Transverse colon (tissue), 4 donors: ENCODE data around the gene RHBDL2. TPM values are rescaled to one million over a fixed set of nuclear protein-coding genes. Genes with fewer than 3 reads are reported as not detected.
"Not testable (repeated sequence)": the region's sequence is repeated elsewhere in the genome, so short reads cannot be mapped to it uniquely, and the experiment has no call there.

Source experiments
- DNase-seq: peaks from one replicate; pipeline ENCODE4 v3.0.0-alpha.2; 2019
- H3K27ac ChIP-seq, 4 donors: fragments of 200-600 bp; sonication (generic); 2 replicates each; pipeline ENCODE4 v1.5.1; 2016 to 2018; ENCODE audit warnings: inconsistent platforms in 4 of 4
- H3K27me3 ChIP-seq: fragments of 200-600 bp; sonication (generic); 2 replicates; pipeline ENCODE4 v1.5.1; 2017; ENCODE audit warnings: inconsistent platforms
- H3K36me3 ChIP-seq, 4 donors: fragments of 200-600 bp; sonication (generic); 2 replicates each; pipeline ENCODE4 v1.5.1; 2017 to 2019; ENCODE audit warnings: inconsistent platforms in 4 of 4
- H3K4me1 ChIP-seq, 4 donors: fragments of 200-600 bp; sonication (generic); 2 replicates each; pipeline ENCODE4 v1.5.1; 2017 to 2020; ENCODE audit warnings: inconsistent platforms in 4 of 4
- H3K4me3 ChIP-seq, 4 donors: fragments of 200-600 bp; sonication (generic); 1 replicate in 1 of 4; 2 replicates in 3 of 4; pipeline versions ENCODE4 v1.5.1 to v1.6.1; 2017 to 2019; ENCODE audit warnings: inconsistent platforms in 4 of 4
- H3K9me3 ChIP-seq, 2 donors: fragments of 200-600 bp; sonication (generic); 2 replicates each; pipeline ENCODE4 v1.5.1; 2017 to 2019; ENCODE audit warnings: inconsistent platforms in 2 of 2
- EP300 ChIP-seq: sonication (generic); formaldehyde crosslinking; IDR thresholded peaks from one replicate; pipeline ENCODE4 v1.6.1; 2017; ENCODE audit warnings: antibody characterized with exemption, low read depth
- POLR2A ChIP-seq: fragments of 450-650 bp; IDR thresholded peaks from one replicate; pipeline ENCODE4 v1.6.1; 2016; ENCODE audit warnings: antibody characterized with exemption, mild to moderate bottlenecking, moderate library complexity
- POLR2AphosphoS5 ChIP-seq, 3 donors: sonication (generic); formaldehyde crosslinking; IDR thresholded peaks; one replicate each; pipeline ENCODE4 v1.6.1; 2016; ENCODE audit warnings: antibody characterized with exemption in 3 of 3
- WGBS, 2 donors: methylation state at CpG; one replicate each; pipeline ENCODE4 v1.1.5; 2018; ENCODE audit warnings: low coverage in 1 of 2; 5-methylcytosine and 5-hydroxymethylcytosine counted together
- in situ Hi-C, 4 donors: fragments of 200-750 bp; cut with MboI; loops; one replicate each; pipeline versions ENCODE4 v1.15.0 to v1.15.1; 2017; ENCODE audit warnings: low sequenced_read_pairs in 3 of 4, low pct_ligation_motif_present in 1 of 4, low pct_unique_long_range_greater_than_20kb in 1 of 4
- intact Hi-C: fragments of 100-400 bp; cut with DNase I; formaldehyde crosslinking; loops from one replicate; pipeline ENCODE4 v1.15.1; 2023; ENCODE audit warnings: low total_unique reads
- total RNA-seq, 4 donors: library from RNA; depleted of rRNA; stranded (reverse); fragments of >200 nt; gene quantifications; one replicate each; pipeline ENCODE4 v1.1.0, GENCODE V29; 2016
- TF ChIP-seq, protein P1 (sequence below), 5 experiments: fragments of 200-600 bp in 3 of 5; fragments of 450-650 bp in 2 of 5; sonication (generic) in 3 of 5; IDR thresholded peaks; 1 replicate in 2 of 5; 2 replicates in 3 of 5; pipeline ENCODE4 v1.5.1; 2016 to 2017; ENCODE audit warnings: antibody characterized with exemption in 5 of 5, inconsistent platforms in 3 of 5, mild to moderate bottlenecking in 2 of 5, moderate library complexity in 1 of 5

Gene RHBDL2
- total RNA-seq, 4 donors from 2014 or later = 3.7 to 22.5 (median 17.6) TPM

- no peak overlapping the region for H3K27ac ChIP-seq
- H3K9me3 ChIP-seq = no peaks in the 10 kb centered on the region
- TF ChIP-seq, protein P1, sequence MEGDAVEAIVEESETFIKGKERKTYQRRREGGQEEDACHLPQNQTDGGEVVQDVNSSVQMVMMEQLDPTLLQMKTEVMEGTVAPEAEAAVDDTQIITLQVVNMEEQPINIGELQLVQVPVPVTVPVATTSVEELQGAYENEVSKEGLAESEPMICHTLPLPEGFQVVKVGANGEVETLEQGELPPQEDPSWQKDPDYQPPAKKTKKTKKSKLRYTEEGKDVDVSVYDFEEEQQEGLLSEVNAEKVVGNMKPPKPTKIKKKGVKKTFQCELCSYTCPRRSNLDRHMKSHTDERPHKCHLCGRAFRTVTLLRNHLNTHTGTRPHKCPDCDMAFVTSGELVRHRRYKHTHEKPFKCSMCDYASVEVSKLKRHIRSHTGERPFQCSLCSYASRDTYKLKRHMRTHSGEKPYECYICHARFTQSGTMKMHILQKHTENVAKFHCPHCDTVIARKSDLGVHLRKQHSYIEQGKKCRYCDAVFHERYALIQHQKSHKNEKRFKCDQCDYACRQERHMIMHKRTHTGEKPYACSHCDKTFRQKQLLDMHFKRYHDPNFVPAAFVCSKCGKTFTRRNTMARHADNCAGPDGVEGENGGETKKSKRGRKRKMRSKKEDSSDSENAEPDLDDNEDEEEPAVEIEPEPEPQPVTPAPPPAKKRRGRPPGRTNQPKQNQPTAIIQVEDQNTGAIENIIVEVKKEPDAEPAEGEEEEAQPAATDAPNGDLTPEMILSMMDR (IDR thresholded peaks at IDR 0.05) = no peak
- no peak for TF ChIP-seq EP300
- no peak for TF ChIP-seq POLR2A
- no peak for TF ChIP-seq POLR2AphosphoS5 (IDR thresholded peaks at IDR 0.05)
- H3K36me3 ChIP-seq = peaks cover 0 to 72% (median 26%) of the 10 kb centered on the region in 4 donors
- no peaks in the 10 kb centered on the region for H3K27me3 ChIP-seq
- H3K4me1 ChIP-seq = no peaks in the 10 kb centered on the region
- intact Hi-C loops = no loop called here
- 67 to 73% methylated on average over 1 of the region's 1 CpG for WGBS, 2 donors
- no peak overlapping the region for H3K4me3 ChIP-seq
- DNase-seq = no peak
- in situ Hi-C loops = loop anchor here in 1 of 4 donors (25.0 kb wide), 1 partner anchor 811 kb away; the partner anchor contains the start of gene POU3F1
Observed at GRCh38 chr1:38848071-38848470, 93.6 kb downstream of the RHBDL2 start.

- no peak overlapping the region for H3K27ac ChIP-seq
- 86 to 87% methylated on average over 3 of the region's 3 CpGs for WGBS, 2 donors
- no peaks in the 10 kb centered on the region for H3K9me3 ChIP-seq
- in situ Hi-C loops = loop anchor here in 1 of 4 donors (25.0 kb wide), 1 partner anchor 809 kb away; the partner anchor contains the start of gene POU3F1
- H3K4me1 ChIP-seq = no peaks in the 10 kb centered on the region
- intact Hi-C loops = no loop called here
- no peak overlapping the region for H3K4me3 ChIP-seq
- H3K36me3 ChIP-seq = peaks cover 0 to 63% (median 23%) of the 10 kb centered on the region in 4 donors
- DNase-seq = no peak
- no peaks in the 10 kb centered on the region for H3K27me3 ChIP-seq
- TF ChIP-seq, protein P1 (IDR thresholded peaks at IDR 0.05) = no peak
- TF ChIP-seq POLR2AphosphoS5 (IDR thresholded peaks at IDR 0.05) (no peak), EP300 (no peak), POLR2A (no peak)
Observed at GRCh38 chr1:38846210-38846609, 95.4 kb downstream of the RHBDL2 start.

GRCh38 chr1:38845088-38845487 is 96.5 kb downstream of the RHBDL2 start:
- H3K27ac ChIP-seq, DNase-seq, H3K27me3 ChIP-seq, H3K4me1 ChIP-seq, H3K4me3 ChIP-seq, intact Hi-C loops, H3K9me3 ChIP-seq: not testable (repeated sequence)
- 97% methylated on average over 3 of the region's 3 CpGs; no CpG with 5 or more reads in 1 of the 2 donors for WGBS, 2 donors
- in situ Hi-C loops = loop anchor here in 1 of 4 donors (25.0 kb wide), 1 partner anchor 808 kb away; the partner anchor contains the start of gene POU3F1
- H3K36me3 ChIP-seq = peaks cover 0 to 52% (median 19%) of the 10 kb centered on the region in 4 donors

DNA sequence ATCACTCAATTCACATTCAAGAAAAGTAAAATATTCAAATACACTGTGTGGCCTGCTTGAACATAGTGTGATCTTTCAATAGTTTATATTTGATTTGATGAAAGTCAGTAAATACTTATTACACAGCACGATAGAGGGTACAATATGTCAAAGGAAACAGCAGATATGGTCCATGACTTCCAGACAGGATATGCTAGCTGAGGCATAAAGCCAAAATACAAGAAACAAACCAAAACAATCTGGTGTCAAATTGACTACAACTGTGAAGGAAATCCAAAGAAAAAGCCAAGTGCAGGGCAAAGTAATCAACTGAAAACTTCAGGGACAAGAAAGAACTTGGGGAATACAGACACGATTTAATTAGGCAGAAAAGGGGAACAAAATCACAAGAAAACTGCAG is 101.3 kb downstream of the RHBDL2 start:
- Histone ChIP-seq H3K36me3 (peaks cover 0 to 38% (median 18%) of the 10 kb centered on the region in 4 donors), H3K27ac (no peak overlapping the region), H3K9me3 (no peaks in the 10 kb centered on the region), H3K4me3 (no peak overlapping the region), H3K27me3 (no peaks in the 10 kb centered on the region), H3K4me1 (peaks cover 0 to 5% (median 0%) of the 10 kb centered on the region in 4 donors)
- intact Hi-C loops = no loop called here
- 56 to 83% methylated on average over 2 of the region's 2 CpGs for WGBS, 2 donors
- TF ChIP-seq, protein P1 (IDR thresholded peaks at IDR 0.05) = no peak
- TF ChIP-seq POLR2AphosphoS5 (IDR thresholded peaks at IDR 0.05) (no peak), POLR2A (no peak), EP300 (no peak)
- no peak for DNase-seq
- in situ Hi-C loops = loop anchor here in 1 of 4 donors (25.0 kb wide), 1 partner anchor 803 kb away; the partner anchor contains the start of gene POU3F1
